Kidney (tissue), 14 donors: ENCODE measurements around the gene USP2. TPM values are rescaled to one million over a fixed set of nuclear protein-coding genes. Genes with fewer than 3 reads are reported as not detected.

Experiments
- DNase-seq, 5 donors: peaks; one replicate each; pipeline ENCODE4 v3.0.0-alpha.2; 2013 to 2020
- FAIRE-seq: peaks from 2 replicates; lab custom pipeline; 2012; peaks lifted over from hg19 to GRCh38; lab: Jason Lieb, UNC
- H3K27ac ChIP-seq, 2 donors: one replicate each; pipeline ENCODE4 v1.7.0; 2013; ENCODE audit warnings: low read depth in 2 of 2, low read length in 2 of 2, inconsistent platforms in 1 of 2
- H3K27me3 ChIP-seq: one replicate; pipeline ENCODE4 v1.7.1; 2013; ENCODE audit warnings: low read length, inconsistent platforms; ENCODE audit not compliant: control insufficient read depth, insufficient read depth
- H3K36me3 ChIP-seq, 3 donors: one replicate each; pipeline versions ENCODE4 v1.7.0 to v1.7.1; 2013; ENCODE audit warnings: low read length in 3 of 3, control low read depth in 1 of 3, inconsistent platforms in 1 of 3; ENCODE audit not compliant: insufficient read depth in 3 of 3, control insufficient read depth in 2 of 3
- H3K4me1 ChIP-seq, 3 donors: one replicate each; pipeline versions ENCODE4 v1.7.0 to v1.7.1; 2013; ENCODE audit warnings: low read length in 3 of 3, inconsistent platforms in 1 of 3, low read depth in 1 of 3; ENCODE audit not compliant: control insufficient read depth in 2 of 3, insufficient read depth in 2 of 3
- H3K4me3 ChIP-seq, 3 donors: one replicate each; pipeline versions ENCODE4 v1.7.0 to v1.8.1; 2013; ENCODE audit warnings: low read length in 3 of 3, control low read depth in 1 of 3, inconsistent platforms in 1 of 3
- H3K9ac ChIP-seq, 3 donors: one replicate each; pipeline versions ENCODE4 v1.7.0 to v1.7.1; 2013; ENCODE audit warnings: low read length in 3 of 3, control low read depth in 1 of 3, inconsistent platforms in 1 of 3
- H3K9me3 ChIP-seq, 3 donors: one replicate each; pipeline versions ENCODE4 v1.7.0 to v1.7.1; 2013; ENCODE audit warnings: low read length in 3 of 3, control low read depth in 1 of 3, inconsistent platforms in 1 of 3; ENCODE audit not compliant: control insufficient read depth in 2 of 3, insufficient read depth in 1 of 3
- intact Hi-C: fragments of 100-400 bp; cut with DNase I; formaldehyde crosslinking; loops from one replicate; pipeline ENCODE4 v1.11.1; 2022
- polyA plus RNA-seq: library from polyadenylated mRNA; stranded (reverse); fragments of 350-450 nt; fragmentation: Illumina TruSeq; extraction: RNeasy Lipid Tissue Mini Kit (QIAGEN cat#74804); gene quantifications from one replicate; pipeline ENCODE4 v1.2.3, GENCODE V29; 2014; ENCODE audit warnings: low read depth, low replicate concordance; ENCODE audit not compliant: insufficient read depth
- total RNA-seq: library from RNA; stranded (reverse); fragmentation: NEBNext Ultra II Directional; extraction: Animal tissue kit (Norgen Biotek cat#: 25700); gene quantifications from one replicate; pipeline ENCODE4 v1.2.1, GENCODE V29; 2021
- TF ChIP-seq, protein P1 (sequence below): IDR thresholded peaks from 3 replicates; pipeline ENCODE4 v1.5.1; 2012; ENCODE audit warnings: mild to moderate bottlenecking, moderate library complexity, borderline replicate concordance; ENCODE audit not compliant: insufficient read depth; ENCODE audit errors: extremely low read depth
- donor health status: control.
- donor health status: control.
- donor health status: control.
- donor health status: control.
- donor health status: control.
- donor health status: DM: yes; HTN: yes; CAD: no.
- donor health status: Normal renal cell carcinoma (clear cell type).

The USP2 gene
- total and polyA plus RNA-seq, 2 donors from 2014 or later = 30.4 to 57.6 TPM

- Histone ChIP-seq H3K27ac (peak overlapping the region; percentile 93 to 95), H3K9me3 (no peaks in the 10 kb centered on the region), H3K9ac (peak overlapping the region in 2 of 3 donors; percentile 6 to 92), H3K4me1 (peaks cover 0 to 39% (median 14%) of the 10 kb centered on the region in 3 donors), H3K27me3 (no peaks in the 10 kb centered on the region), H3K4me3 (peak overlapping the region in 2 of 3 donors; percentile 81 to 87), H3K36me3 (peaks cover 0 to 33% (median 19%) of the 10 kb centered on the region in 3 donors)
- TF ChIP-seq, protein P1, sequence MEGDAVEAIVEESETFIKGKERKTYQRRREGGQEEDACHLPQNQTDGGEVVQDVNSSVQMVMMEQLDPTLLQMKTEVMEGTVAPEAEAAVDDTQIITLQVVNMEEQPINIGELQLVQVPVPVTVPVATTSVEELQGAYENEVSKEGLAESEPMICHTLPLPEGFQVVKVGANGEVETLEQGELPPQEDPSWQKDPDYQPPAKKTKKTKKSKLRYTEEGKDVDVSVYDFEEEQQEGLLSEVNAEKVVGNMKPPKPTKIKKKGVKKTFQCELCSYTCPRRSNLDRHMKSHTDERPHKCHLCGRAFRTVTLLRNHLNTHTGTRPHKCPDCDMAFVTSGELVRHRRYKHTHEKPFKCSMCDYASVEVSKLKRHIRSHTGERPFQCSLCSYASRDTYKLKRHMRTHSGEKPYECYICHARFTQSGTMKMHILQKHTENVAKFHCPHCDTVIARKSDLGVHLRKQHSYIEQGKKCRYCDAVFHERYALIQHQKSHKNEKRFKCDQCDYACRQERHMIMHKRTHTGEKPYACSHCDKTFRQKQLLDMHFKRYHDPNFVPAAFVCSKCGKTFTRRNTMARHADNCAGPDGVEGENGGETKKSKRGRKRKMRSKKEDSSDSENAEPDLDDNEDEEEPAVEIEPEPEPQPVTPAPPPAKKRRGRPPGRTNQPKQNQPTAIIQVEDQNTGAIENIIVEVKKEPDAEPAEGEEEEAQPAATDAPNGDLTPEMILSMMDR = no peak
- intact Hi-C loops = no loop called here
- DNase-seq (peak; percentile 86 to 94 (median 88)), FAIRE-seq (no peak)
Measured at GRCh38 chr11:119361056-119361787, 20.3 kb downstream of the USP2 start.

- Histone ChIP-seq H3K27me3 (no peaks in the 10 kb centered on the region), H3K36me3 (peaks cover 0 to 33% (median 19%) of the 10 kb centered on the region in 3 donors), H3K27ac (peak overlapping the region in 1 of 2 donors; percentile 37), H3K9ac (peak overlapping the region in 2 of 3 donors; percentile 9 to 16), H3K9me3 (no peaks in the 10 kb centered on the region), H3K4me3 (peak overlapping the region in 1 of 3 donors; percentile 1), H3K4me1 (peaks cover 0 to 32% (median 6%) of the 10 kb centered on the region in 3 donors)
- TF ChIP-seq, protein P1 = no peak
- peak in 1 of 5 donors; percentile 61 for DNase-seq
- FAIRE-seq = no peak
- intact Hi-C loops = no loop called here
Measured at GRCh38 chr11:119359365-119360214, 21.9 kb downstream of the USP2 start.

- intact Hi-C loops = no loop called here
- FAIRE-seq (no peak), DNase-seq (peak in 1 of 5 donors; percentile 65)
- Histone ChIP-seq H3K27me3 (no peaks in the 10 kb centered on the region), H3K4me3 (no peak overlapping the region), H3K27ac (peak overlapping the region in 1 of 2 donors; percentile 48), H3K36me3 (peaks cover 0 to 29% (median 18%) of the 10 kb centered on the region in 3 donors), H3K9me3 (no peaks in the 10 kb centered on the region), H3K9ac (peak overlapping the region in 1 of 3 donors; percentile 7), H3K4me1 (peaks cover 0 to 21% (median 8%) of the 10 kb centered on the region in 3 donors)
- TF ChIP-seq, protein P1 = no peak
Measured at GRCh38 chr11:119357074-119357473, 24.4 kb downstream of the USP2 start.
